ENCODE measurements around the gene CPED1. TPM values are rescaled to one million over a fixed set of nuclear protein-coding genes. Genes with fewer than 3 reads are reported as not detected.

The CPED1 gene
- total RNA-seq, 1 experiment from 2014 or later: 0.44 TPM

DNA sequence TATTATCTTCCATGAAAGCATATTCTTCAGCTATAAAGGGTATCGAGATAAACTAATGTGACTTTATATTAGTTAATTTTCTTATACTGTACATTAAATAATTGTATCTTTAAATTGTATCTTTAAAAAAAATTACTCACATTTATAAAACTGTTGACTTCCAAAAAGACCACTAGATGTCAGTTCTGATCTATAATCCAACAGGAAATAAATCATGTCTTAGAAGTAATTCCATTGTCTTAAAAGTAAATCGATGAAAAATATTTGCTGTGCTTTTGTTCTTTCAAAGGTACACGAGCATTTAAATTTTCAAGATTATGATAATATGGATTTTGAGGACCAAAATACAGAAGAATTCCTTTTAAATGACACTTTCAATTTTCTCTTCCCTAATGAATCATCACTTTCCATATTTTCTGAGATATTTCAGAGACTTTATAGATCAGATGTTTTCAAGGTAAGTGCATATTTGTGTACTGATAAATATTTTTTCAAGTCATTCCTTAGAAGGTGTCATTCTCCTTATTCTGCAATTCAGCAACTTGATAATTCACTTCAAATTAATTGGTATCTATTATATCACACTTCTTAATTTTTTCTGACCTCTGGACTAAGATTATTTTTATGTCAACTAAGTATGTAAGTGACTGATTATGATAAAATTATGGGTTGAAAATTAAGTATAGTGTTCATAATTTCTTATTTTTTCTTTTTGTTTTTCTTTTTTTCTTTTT is 138.5 kb downstream of the CPED1 start:
- no peaks in the 10 kb centered on the region for H3K36me3 Mint-ChIP-seq
- no peak for ATAC-seq
- no peaks in the 10 kb centered on the region for H3K27me3 Mint-ChIP-seq (ENCODE audit: low read depth)
- H3K4me3 Mint-ChIP-seq: no peak overlapping the region
- CTCF ChIA-PET: no interaction called here
- POLR2A ChIA-PET: no interaction called here
- no peak overlapping the region for H3K27ac Mint-ChIP-seq
- H3K4me1 Mint-ChIP-seq: peaks cover 3% of the 10 kb centered on the region; the same call in 1 of the 2 replicates
- peaks cover 4% of the 10 kb centered on the region for H3K9me3 Mint-ChIP-seq
- no peak for DNase-seq (ENCODE audit: low spot score)
- no peak for TF ChIP-seq KAT7 (CRISPR knock-in tag; IDR thresholded peaks at IDR 0.05; ENCODE audit: borderline replicate concordance)
- TF ChIP-seq ETV6 (CRISPR knock-in tag; IDR thresholded peaks at IDR 0.05): no peak
- TF ChIP-seq, protein P1, sequence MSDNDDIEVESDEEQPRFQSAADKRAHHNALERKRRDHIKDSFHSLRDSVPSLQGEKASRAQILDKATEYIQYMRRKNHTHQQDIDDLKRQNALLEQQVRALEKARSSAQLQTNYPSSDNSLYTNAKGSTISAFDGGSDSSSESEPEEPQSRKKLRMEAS (CRISPR knock-in tag; IDR thresholded peaks at IDR 0.05): no peak
- TF ChIP-seq, protein P2, sequence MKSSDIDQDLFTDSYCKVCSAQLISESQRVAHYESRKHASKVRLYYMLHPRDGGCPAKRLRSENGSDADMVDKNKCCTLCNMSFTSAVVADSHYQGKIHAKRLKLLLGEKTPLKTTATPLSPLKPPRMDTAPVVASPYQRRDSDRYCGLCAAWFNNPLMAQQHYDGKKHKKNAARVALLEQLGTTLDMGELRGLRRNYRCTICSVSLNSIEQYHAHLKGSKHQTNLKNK (CRISPR knock-in tag; IDR thresholded peaks at IDR 0.05): no peak
- no peak for TF ChIP-seq ZNF138 (CRISPR knock-in tag; conservative IDR thresholded peaks at IDR 0.05)
- TF ChIP-seq, protein P3, sequence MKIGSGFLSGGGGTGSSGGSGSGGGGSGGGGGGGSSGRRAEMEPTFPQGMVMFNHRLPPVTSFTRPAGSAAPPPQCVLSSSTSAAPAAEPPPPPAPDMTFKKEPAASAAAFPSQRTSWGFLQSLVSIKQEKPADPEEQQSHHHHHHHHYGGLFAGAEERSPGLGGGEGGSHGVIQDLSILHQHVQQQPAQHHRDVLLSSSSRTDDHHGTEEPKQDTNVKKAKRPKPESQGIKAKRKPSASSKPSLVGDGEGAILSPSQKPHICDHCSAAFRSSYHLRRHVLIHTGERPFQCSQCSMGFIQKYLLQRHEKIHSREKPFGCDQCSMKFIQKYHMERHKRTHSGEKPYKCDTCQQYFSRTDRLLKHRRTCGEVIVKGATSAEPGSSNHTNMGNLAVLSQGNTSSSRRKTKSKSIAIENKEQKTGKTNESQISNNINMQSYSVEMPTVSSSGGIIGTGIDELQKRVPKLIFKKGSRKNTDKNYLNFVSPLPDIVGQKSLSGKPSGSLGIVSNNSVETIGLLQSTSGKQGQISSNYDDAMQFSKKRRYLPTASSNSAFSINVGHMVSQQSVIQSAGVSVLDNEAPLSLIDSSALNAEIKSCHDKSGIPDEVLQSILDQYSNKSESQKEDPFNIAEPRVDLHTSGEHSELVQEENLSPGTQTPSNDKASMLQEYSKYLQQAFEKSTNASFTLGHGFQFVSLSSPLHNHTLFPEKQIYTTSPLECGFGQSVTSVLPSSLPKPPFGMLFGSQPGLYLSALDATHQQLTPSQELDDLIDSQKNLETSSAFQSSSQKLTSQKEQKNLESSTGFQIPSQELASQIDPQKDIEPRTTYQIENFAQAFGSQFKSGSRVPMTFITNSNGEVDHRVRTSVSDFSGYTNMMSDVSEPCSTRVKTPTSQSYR (CRISPR knock-in tag; IDR thresholded peaks at IDR 0.05): no peak
- TF ChIP-seq ELF4 (CRISPR knock-in tag; IDR thresholded peaks at IDR 0.05; ENCODE audit: low read depth): no peak
- no peak for TF ChIP-seq TCF7 (CRISPR knock-in tag; IDR thresholded peaks at IDR 0.05; ENCODE audit: low read depth)

DNA sequence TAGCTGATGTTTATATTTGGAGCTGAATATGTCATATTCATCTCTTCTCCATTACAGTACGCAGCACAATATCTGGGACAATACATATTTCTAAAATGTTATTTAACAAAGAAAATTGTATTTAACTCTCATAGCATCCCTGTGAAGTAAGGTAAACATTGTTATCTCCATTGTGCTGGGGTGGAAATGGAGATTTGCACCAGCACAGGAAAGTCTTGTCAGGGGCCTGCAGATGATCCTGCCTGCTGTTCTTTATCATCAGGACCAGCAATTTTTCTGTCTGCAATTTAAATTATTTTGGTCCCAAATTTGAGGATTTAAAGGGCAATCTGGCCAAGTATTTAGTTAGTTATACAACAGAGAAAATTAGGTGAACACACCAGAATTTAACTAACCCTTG is 144.4 kb downstream of the CPED1 start:
- ATAC-seq: no peak
- H3K36me3 Mint-ChIP-seq: no peaks in the 10 kb centered on the region
- no peak for DNase-seq (ENCODE audit: low spot score)
- no peaks in the 10 kb centered on the region for H3K9me3 Mint-ChIP-seq
- TF ChIP-seq, protein P4, sequence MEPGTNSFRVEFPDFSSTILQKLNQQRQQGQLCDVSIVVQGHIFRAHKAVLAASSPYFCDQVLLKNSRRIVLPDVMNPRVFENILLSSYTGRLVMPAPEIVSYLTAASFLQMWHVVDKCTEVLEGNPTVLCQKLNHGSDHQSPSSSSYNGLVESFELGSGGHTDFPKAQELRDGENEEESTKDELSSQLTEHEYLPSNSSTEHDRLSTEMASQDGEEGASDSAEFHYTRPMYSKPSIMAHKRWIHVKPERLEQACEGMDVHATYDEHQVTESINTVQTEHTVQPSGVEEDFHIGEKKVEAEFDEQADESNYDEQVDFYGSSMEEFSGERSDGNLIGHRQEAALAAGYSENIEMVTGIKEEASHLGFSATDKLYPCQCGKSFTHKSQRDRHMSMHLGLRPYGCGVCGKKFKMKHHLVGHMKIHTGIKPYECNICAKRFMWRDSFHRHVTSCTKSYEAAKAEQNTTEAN (CRISPR knock-in tag; IDR thresholded peaks at IDR 0.05): no peak
- TF ChIP-seq GABPB1 (CRISPR knock-in tag; IDR thresholded peaks at IDR 0.05) (no peak), ZNF396 (CRISPR knock-in tag; IDR thresholded peaks at IDR 0.05; ENCODE audit: borderline replicate concordance) (no peak), NR2C2 (CRISPR knock-in tag; IDR thresholded peaks at IDR 0.05) (no peak), ZNF423 (CRISPR knock-in tag; IDR thresholded peaks at IDR 0.05) (no peak)
- H3K27me3 Mint-ChIP-seq (ENCODE audit: low read depth): no peaks in the 10 kb centered on the region
- POLR2A ChIA-PET: no interaction called here
- H3K4me1 Mint-ChIP-seq: peaks cover 3% of the 10 kb centered on the region; the same call in 1 of the 2 replicates
- H3K4me3 Mint-ChIP-seq: no peak overlapping the region
- CTCF ChIA-PET: no interaction called here
- H3K27ac Mint-ChIP-seq: no peak overlapping the region

DNA sequence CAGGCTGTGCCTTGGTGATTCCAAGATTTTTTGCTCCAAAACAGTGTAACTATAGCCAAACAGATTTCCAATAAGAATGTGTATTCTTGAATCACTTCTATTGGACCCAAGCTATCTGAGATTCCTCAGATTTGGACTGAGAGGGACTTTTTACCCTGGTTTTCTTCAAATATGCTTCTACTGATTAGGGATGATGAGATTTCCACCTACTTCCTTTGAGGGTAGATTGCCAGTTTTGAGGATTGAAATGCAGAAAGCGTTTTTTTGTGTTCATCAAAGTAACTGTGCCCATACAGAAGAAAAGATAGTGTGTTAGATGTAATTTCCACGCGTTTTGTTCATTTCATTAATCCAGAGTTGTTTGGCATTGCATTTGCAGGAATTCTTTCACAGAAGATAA is 144.9 kb downstream of the CPED1 start:
- Mint-ChIP-seq H3K4me1 (peaks cover 3% of the 10 kb centered on the region; the same call in 1 of the 2 replicates), H3K4me3 (no peak overlapping the region), H3K36me3 (no peaks in the 10 kb centered on the region), H3K9me3 (no peaks in the 10 kb centered on the region), H3K27me3 (ENCODE audit: low read depth) (no peaks in the 10 kb centered on the region), H3K27ac (no peak overlapping the region)
- TF ChIP-seq ZNF423 (CRISPR knock-in tag; IDR thresholded peaks at IDR 0.05): no peak
- TF ChIP-seq ZBTB21 (CRISPR knock-in tag; IDR thresholded peaks at IDR 0.05; ENCODE audit: borderline replicate concordance): no peak
- TF ChIP-seq, protein P5, sequence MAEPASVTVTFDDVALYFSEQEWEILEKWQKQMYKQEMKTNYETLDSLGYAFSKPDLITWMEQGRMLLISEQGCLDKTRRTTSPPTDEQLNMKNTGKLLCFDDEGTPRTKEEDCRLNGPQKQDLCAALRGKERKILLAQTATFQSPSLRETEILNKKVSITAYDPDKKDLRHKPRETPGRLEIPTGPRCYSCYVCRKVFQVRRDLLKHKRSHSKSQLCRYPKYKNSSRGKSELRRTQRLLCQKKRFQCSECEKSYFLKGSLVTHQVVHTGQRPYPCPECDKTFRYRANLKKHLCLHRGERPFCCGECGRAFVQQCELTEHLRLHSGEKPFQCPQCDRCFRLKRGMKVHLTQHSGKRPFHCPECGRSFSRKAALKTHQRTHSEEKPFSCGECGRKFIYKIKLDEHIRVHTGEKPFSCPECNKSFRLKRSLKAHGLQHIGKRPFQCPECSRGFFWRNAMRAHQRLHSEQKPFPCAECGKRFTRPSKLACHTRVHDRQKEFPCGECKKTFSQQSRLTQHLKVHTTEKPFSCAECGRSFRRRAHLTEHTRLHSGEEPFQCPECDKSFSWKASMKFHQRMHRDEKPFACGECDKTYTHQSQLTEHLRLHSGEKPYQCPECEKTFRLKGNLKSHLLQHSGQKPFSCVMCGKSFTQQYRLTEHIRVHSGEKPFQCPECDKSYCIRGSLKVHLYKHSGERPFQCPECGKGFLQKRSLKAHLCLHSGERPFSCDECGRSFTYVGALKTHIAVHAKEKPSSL (CRISPR knock-in tag; conservative IDR thresholded peaks at IDR 0.05): no peak
- CTCF ChIA-PET: no interaction called here
- no peak for DNase-seq (ENCODE audit: low spot score)
- POLR2A ChIA-PET: no interaction called here
- no peak for ATAC-seq

Data from WTC11 (cell line).